Testis (tissue), 2 donors: Measurements from ENCODE around the gene SLC38A2.

Experiments used
- CTCF ChIP-seq, 3 experiments: fragments of 450-650 bp in 2 of 3; fragments of 200-600 bp in 1 of 3; sonication (generic) in 1 of 3; IDR thresholded peaks; one replicate each; pipeline ENCODE4 v1.5.1; 2016 to 2019; ENCODE audit warnings: antibody characterized with exemption in 3 of 3, mild to moderate bottlenecking in 2 of 3, moderate library complexity in 1 of 3
- POLR2A ChIP-seq: fragments of 450-650 bp; IDR thresholded peaks from one replicate; pipeline ENCODE4 v1.6.1; 2017; ENCODE audit warnings: antibody characterized with exemption, mild to moderate bottlenecking, moderate library complexity

DNA sequence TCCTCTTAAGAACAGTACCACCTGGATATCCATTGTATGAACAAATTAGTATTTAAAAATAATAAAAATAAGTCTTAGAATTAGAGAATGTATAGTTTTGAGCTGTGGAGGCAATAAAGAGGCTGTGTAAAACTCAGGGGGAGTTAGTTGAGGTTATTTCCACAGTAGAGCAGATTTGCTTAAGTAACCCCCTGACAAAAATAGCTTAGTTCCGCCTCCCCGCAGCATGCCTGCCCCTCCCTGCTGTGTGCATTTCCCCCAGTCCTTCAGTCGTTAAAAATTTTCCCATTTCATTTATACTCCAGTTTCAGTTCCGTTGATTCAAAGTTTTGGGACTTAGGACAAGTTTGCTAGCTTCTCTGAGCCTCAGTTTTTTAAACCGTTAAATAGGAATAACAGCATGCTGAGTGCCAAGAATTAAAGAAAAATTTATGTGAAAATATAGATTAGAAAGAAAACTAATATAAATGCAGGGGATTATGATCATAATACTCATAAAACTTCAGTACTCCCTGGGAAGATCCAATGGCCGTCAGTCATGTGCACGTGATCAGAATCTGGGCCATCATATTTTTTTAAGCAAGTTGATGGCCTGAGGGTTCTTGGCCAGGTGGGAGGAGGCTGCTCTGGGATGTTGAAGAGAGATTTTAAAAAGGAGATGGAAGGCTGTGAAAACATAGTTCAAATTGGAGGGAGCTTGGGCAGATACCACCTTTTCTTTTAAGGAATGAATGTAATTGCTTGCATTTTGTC, 14.5 kb upstream of the SLC38A2 start:
- TF ChIP-seq CTCF (IDR thresholded peaks at IDR 0.05) = no peak
- TF ChIP-seq POLR2A = no peak
